Stimulated activated CD4-positive, alpha-beta T cell treated with anti-CD3 and anti-CD28 coated beads, Interleukin-1b, Interleukin-23, amount 100 ng/mL, for 1 hour (primary cell): ENCODE results near the gene BRD4.

Experiments
- DNase-seq, 2 donors: peaks; one replicate each; pipeline ENCODE4 v3.0.0-alpha.2; 2020; ENCODE audit warnings: low read depth in 2 of 2

The BRD4 gene

GRCh38 chr19:15194938-15195337 lies 137.4 kb downstream of the BRD4 start:
- no peak for DNase-seq

GRCh38 chr19:15191982-15192381 lies 140.4 kb downstream of the BRD4 start:
- DNase-seq = no peak

GRCh38 chr19:15191514-15191913 lies 140.8 kb downstream of the BRD4 start:
- DNase-seq = no peak

GRCh38 chr19:15188851-15189250 lies 143.5 kb downstream of the BRD4 start:
- no peak for DNase-seq

- no peak for DNase-seq
Measured at GRCh38 chr19:15187026-15188007, 145.0 kb downstream of the BRD4 start.
